ENCODE measurements around the gene GCK.

DNA sequence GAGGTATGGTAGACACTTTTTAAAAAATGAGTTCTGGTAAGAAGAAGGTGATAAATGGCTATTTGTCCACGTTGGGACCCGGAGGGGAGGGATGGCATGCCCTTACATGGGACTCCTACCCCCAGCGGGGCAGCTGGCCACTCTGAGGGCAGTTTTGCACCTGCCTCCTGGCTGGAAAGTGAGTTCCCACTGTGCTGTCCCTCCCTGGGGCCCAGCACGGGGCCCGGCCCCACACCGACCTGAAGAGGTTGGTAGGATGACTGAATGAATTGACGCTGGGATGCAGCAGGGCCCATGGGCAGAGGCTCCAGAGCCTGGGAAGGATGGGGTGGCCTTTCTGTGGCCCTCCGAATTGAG lies 85.7 kb downstream of the GCK start:
- TF ChIP-seq, protein P1, sequence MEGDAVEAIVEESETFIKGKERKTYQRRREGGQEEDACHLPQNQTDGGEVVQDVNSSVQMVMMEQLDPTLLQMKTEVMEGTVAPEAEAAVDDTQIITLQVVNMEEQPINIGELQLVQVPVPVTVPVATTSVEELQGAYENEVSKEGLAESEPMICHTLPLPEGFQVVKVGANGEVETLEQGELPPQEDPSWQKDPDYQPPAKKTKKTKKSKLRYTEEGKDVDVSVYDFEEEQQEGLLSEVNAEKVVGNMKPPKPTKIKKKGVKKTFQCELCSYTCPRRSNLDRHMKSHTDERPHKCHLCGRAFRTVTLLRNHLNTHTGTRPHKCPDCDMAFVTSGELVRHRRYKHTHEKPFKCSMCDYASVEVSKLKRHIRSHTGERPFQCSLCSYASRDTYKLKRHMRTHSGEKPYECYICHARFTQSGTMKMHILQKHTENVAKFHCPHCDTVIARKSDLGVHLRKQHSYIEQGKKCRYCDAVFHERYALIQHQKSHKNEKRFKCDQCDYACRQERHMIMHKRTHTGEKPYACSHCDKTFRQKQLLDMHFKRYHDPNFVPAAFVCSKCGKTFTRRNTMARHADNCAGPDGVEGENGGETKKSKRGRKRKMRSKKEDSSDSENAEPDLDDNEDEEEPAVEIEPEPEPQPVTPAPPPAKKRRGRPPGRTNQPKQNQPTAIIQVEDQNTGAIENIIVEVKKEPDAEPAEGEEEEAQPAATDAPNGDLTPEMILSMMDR (conservative IDR thresholded peaks at IDR 0.05 in 1 of 2, IDR thresholded peaks at IDR 0.05 in 1 of 2; ENCODE audit: extremely low read depth in 1 of 2, insufficient read depth in 1 of 2, low read depth in 1 of 2, low read length in 2 of 2) = no peak
- no peak for TF ChIP-seq EZH2 (IDR thresholded peaks at IDR 0.05; ENCODE audit: borderline replicate concordance, low read length)

Measured in mammary epithelial cell (primary cell).